ENCODE data around the gene TUNAR.

Gene TUNAR

DNA sequence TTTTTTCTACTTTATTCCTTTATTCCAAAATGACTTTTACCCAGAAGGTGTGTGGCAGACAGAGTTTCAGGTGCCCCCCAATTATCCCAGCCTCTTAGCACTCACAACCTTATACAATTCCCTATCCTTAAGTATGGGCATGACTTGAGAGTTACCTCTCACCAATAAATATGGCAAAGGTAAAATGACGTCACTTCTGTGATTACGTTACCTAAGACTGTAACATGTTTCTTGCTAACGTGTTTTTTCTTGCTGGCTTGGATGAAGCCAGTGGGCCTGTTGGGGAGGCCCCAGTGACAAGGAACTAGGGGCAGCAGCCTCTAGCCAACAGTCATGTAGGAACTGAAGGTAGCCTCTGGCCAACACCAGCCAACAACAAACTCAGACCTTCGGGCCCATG lies 13.3 kb upstream of the TUNAR start:
- in situ Hi-C loops (cut with HindIII; ENCODE audit: low sequenced_read_pairs): no loop called here
- TF ChIP-seq, protein P1, sequence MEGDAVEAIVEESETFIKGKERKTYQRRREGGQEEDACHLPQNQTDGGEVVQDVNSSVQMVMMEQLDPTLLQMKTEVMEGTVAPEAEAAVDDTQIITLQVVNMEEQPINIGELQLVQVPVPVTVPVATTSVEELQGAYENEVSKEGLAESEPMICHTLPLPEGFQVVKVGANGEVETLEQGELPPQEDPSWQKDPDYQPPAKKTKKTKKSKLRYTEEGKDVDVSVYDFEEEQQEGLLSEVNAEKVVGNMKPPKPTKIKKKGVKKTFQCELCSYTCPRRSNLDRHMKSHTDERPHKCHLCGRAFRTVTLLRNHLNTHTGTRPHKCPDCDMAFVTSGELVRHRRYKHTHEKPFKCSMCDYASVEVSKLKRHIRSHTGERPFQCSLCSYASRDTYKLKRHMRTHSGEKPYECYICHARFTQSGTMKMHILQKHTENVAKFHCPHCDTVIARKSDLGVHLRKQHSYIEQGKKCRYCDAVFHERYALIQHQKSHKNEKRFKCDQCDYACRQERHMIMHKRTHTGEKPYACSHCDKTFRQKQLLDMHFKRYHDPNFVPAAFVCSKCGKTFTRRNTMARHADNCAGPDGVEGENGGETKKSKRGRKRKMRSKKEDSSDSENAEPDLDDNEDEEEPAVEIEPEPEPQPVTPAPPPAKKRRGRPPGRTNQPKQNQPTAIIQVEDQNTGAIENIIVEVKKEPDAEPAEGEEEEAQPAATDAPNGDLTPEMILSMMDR (IDR thresholded peaks at IDR 0.05; ENCODE audit: low read depth, low read length): no peak
- DNase-seq (ENCODE audit: low read depth, low spot score): no peak
- H3K4me3 ChIP-seq (ENCODE audit: low read depth, low read length): no peak overlapping the region

DNA sequence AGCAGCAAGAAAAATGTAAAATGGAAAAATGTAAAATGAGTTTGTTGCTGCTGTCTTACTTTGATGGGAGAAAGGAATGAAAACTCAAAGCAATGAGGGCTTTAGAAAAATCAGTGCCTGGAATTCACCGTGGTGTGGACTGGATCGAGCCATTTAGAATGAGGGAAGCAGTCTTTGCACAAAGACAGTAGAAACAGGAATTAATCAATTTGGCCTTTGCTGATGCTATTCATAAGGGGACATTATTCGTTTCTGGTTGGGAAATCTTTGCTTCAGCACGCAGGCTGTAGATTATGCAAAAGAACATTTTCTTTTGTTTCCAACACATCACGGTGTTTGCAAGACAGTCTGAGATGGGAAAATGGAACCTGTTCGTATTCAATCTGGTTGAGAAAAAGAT lies 6.9 kb upstream of the TUNAR start:
- in situ Hi-C loops (cut with HindIII; ENCODE audit: low sequenced_read_pairs): no loop called here
- TF ChIP-seq, protein P1 (IDR thresholded peaks at IDR 0.05; ENCODE audit: low read depth, low read length): no peak
- H3K4me3 ChIP-seq (ENCODE audit: low read depth, low read length): no peak overlapping the region
- no peak for DNase-seq (ENCODE audit: low read depth, low spot score)

DNA sequence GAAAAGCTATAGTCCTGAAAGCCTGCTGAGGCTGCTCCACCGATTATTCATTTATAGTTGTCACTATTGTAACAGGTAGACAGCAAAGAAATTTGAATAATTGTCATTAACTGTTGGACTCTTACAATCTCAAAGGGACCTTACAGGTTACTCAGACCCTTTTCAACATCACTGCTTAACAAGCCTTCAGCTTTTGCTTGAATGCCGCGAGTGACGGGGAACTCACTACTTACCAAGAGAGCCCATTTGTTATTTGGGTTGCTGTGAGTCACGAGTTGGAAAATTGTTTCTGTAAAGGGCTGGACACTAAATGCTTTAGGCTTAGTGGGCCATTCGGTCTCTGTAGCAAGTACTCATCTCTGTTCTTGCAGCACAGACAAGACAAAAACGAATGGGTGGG lies 5.9 kb upstream of the TUNAR start:
- in situ Hi-C loops (cut with HindIII; ENCODE audit: low sequenced_read_pairs): no loop called here
- TF ChIP-seq, protein P1 (IDR thresholded peaks at IDR 0.05; ENCODE audit: low read depth, low read length): no peak
- DNase-seq (ENCODE audit: low read depth, low spot score): no peak
- no peak overlapping the region for H3K4me3 ChIP-seq (ENCODE audit: low read depth, low read length)

DNA sequence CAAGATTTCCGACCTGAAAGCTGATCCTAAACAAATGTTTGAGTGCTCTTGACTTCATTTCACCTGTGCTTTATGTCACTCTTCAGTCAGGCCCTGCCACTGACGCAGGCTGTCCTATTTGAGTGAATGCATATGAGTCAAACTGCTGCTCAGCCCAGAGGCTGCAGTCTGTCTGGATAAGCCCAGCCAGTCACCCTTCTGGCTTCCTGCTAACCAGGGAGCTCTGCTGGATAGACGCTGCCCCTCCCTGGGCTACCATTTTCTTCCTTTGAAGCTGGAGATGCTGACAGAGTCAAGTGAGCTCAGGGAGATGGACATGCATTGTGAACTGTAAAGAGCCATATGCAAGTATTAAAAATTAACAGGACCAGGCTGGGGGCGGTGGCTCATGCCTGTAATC lies 5.1 kb upstream of the TUNAR start:
- TF ChIP-seq, protein P1 (IDR thresholded peaks at IDR 0.05; ENCODE audit: low read depth, low read length): no peak
- no peak overlapping the region for H3K4me3 ChIP-seq (ENCODE audit: low read depth, low read length)
- no peak for DNase-seq (ENCODE audit: low read depth, low spot score)
- in situ Hi-C loops (cut with HindIII; ENCODE audit: low sequenced_read_pairs): no loop called here

DNA sequence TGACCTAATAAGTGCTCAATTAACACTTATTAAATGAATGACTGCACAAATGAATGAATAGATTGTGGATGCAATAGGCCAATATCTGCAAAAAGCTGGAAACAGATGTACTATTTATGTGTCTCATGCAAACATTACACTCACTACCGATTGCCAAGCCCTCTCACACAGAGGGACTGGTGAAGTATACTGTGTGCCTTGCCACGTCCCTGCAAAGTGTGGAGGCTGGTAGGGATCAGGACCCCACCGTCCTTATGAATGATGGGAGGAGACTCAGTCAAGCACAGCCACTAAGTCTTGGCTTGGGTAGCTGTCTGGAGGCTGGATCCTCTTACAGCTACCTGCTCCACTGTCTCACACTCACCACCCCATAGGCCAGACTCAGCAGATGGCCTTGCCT lies 3.9 kb upstream of the TUNAR start:
- no peak overlapping the region for H3K4me3 ChIP-seq (ENCODE audit: low read depth, low read length)
- TF ChIP-seq, protein P1 (IDR thresholded peaks at IDR 0.05; ENCODE audit: low read depth, low read length): no peak
- DNase-seq (ENCODE audit: low read depth, low spot score): no peak
- in situ Hi-C loops (cut with HindIII; ENCODE audit: low sequenced_read_pairs): no loop called here

DNA sequence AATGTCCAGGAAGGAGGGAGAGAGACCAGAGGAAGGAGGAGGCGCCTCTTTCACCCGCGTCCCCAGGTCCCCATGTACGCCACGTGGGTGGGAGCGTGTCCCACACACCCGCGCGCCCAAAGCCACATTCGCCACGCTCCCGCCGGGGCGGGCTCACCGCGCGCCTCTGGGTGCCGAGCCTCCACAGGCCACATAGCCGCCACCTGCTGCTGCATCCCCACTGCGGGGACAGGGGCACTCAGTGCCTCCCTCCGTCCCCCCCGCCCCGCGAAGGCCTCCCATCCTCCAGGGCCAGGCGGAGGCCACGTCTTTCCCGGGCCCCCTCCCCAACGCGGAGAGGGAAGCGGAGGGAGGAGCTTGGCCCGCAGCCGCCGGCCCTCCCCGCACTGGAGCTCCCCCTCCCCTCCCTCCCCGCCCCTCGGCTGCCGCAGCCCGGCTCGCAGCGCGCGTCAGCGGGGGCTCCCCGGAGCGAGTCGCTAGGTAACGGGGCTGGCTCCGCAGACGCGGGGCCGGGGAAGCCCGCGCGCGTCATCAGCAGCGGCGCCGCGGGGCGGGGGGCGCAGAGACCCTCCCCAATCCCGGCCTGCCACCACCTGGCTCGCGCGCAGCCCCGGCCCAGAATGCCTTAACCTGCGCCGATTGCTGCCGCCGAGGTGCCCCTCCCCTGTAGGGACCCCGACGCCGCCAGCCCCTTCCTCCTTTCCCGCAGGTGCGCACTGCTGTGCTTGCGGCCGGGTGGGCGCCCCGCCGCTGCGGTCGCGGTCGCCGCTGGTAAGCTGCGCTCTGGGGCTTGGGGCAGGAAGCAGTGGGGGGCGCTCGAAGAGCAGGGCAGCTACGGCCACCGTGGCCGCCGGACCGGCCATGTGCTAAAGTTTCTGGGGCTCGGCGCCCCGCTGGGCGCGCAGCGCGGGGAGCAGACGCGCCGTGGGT lies 536 bp upstream of the TUNAR start:
- H3K4me3 ChIP-seq (ENCODE audit: low read depth, low read length): no peak overlapping the region
- TF ChIP-seq, protein P1 (IDR thresholded peaks at IDR 0.05; ENCODE audit: low read depth, low read length): no peak
- no peak for DNase-seq (ENCODE audit: low read depth, low spot score)
- in situ Hi-C loops (cut with HindIII; ENCODE audit: low sequenced_read_pairs): no loop called here

All from astrocyte of the spinal cord (primary cell).